T follicular helper cell (primary cell): Measurements from ENCODE around the gene SNTG2.

Source experiments
- DNase-seq: peaks from one replicate; pipeline ENCODE4 v3.0.0-alpha.2; 2020; ENCODE audit warnings: low read depth

Gene SNTG2

DNA sequence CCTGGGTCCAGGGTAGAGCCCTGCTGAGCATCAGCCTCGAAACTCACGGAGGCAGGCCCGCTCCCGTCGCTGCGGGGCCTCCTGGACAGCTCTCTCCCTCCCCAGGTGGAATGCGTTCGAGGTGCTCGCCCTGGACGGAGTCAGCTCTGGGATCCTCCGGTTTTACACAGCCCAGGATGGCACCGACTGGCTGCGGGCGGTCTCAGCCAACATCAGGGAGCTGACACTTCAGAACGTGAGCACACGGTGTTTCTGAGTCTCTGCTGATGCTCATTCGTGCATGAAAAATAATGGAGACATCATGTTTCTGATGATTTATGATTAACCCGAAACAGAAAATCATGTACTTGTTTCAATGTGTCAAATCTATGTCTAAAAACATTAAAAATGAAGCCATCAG lies 287.1 kb downstream of the SNTG2 start:
- DNase-seq: no peak

DNA sequence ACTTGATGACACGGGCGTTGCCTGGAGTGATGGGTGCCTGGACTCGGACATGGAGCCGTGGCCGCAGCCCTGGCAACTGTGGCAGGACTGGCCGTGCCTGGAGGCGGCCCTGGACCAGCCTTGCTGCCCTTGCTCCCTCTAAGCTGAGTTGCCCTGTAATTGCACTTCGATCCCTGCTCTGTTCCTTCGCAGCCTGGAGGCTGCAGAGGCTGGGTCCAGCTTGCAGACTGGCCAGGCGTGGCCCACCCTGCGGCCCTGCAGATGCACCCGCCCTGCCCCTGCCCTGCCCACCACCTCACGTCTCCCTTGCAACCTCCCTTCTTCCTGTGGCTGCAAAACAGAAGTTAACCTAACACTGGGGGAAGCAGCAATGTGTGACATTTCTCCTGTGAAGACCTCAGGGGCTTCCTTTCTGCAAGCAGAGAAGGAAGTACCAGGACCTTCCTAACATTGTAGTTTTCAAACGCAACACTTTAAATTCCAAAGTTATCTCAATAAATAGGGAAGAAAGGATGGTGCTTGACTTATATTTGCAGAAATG lies 288.0 kb downstream of the SNTG2 start:
- DNase-seq: no peak

DNA sequence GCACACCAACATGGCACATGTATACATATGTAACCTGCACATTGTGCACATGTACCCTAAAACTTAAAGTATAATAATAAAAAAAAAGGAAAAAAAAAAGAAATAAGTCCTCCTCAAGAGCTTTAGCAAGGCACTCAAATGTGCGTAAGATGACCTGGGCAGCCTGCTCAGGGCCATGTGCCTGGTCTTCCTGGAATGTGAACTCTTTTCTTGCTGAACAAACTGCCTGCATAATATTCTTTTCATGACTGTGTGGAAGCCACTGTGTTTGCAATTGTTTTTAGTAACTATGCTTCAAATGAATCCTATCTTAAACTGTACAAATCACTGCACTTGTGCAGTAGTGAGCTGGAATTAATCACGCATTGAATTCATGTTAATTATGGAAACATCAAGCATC lies 294.5 kb downstream of the SNTG2 start:
- no peak for DNase-seq

DNA sequence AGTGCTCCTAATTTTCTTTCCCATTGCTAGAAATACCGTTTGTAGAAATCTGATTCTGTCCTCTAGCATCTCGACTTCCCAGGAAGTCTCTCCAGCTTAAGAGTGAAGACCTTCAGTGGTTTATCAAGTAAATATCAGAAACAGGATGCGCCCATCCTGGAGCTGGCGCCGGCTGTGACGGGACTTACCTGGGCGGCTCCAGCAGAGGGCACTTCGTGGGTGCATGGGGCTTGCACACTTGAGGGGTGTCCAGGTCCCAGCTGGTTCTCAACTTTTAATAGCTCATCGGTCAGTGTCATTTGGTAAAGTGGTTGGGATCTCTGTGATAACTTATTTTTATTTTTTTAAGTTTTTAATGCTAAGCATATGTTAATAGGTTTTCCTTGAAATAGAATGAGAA lies 295.6 kb downstream of the SNTG2 start:
- no peak for DNase-seq

DNA sequence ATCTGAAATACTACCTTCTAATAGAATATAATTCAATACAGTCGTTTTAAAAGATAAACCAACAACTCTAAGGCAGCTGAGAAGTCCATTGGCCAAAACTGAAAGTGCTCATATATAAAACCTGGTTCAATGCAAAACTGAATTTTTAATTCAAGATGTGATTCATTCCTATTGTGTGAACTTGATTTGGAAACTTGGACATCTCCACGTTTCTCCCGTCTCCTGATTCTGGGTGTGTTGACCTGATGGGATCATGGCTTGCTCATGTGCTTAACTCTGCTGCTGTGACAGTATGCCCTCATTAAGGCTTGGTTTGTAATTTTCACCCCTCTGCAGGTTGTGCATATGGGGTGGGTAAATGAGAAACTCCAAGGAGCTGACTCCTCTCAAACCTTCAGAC lies 296.3 kb downstream of the SNTG2 start:
- no peak for DNase-seq

DNA sequence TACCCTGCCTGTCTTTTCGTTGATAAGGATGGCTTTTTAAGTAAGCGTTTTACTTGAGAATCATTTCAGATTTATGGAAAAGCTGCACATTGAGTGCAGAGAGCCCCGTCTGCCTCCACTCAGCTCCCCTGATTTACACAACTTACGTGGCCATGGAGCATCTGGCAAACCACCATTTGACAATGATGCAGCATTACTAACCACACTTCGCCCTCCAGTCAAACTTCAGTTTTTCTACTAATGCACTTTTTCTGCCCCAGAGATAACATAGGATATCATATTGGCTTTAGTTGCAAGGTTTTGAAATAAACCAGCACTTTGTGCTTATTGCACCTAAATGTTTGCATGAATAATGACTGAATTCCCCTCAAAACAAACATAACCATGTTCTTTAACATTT lies 297.5 kb downstream of the SNTG2 start:
- no peak for DNase-seq

DNA sequence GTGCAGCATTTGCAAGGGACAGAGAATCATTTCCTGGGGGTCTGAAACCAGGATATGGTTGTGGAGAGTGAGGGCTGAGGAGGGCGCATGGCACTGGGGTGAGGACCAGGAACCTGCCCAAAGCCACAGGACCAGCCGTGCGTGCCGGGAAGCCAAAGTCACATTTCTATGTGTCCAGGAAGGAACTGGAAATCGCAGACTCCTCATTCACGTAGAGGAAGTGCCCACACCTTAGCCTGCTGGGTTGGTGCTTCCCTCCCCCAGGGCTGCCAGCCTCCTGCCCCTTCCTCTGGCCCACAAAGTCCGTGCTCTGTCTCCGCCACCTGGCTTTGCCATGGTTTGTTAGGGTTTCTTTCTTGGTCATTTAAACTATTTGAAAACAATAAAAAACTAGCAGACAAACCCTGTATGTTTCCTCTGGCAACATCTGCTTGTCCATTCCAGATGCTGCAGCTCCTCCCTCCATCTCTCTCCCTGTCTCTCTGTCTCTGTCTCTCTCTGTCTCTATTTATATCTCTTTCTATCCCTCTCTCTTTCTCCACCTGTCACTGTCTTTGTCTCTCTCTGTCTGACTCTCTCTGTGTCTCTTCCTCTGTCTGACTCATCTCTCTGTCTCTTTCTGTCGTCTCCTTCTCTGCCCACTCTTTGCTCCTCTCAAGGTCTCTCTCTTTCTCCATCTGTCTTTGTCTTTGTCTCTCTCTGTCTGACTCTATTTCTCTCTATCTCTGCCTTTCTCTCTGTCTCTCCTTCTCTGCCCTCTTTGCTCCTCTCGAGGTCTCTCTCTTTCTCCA lies 299.4 kb downstream of the SNTG2 start:
- DNase-seq: no peak

DNA sequence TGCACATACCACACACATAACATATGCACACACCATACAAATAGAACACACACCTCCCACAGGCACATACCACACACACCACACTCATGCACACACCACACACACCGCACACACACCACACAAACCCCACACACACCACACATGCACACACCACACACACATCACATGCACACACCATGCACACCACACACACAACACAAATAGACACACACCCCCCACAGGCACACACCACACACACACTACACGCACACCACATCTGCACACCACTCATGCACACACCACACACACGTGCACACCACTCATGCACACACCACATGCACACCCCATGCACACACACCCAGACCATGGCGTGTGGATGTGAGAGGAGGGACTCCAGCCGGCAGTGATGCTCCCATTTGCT lies 300.9 kb downstream of the SNTG2 start:
- DNase-seq: no peak

DNA sequence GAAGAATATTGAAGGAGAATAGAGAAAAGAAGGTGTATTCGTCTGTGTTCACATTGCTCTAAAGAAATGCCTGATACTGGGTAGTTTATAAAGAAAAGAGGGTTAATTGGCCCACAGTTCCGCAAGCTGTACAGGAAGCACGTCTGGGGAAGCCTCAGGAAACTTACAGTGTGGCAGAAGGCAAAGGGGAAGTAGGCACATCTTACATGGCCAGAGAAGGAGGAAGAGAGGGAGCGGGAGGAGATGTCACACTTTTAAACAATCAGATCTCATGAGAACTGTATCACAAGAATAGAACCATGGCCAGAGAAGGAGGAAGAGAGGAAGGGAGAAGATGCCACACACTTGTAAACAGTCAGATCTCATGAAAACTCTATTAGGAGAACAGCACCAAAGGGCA lies 303.0 kb downstream of the SNTG2 start:
- DNase-seq: no peak

DNA sequence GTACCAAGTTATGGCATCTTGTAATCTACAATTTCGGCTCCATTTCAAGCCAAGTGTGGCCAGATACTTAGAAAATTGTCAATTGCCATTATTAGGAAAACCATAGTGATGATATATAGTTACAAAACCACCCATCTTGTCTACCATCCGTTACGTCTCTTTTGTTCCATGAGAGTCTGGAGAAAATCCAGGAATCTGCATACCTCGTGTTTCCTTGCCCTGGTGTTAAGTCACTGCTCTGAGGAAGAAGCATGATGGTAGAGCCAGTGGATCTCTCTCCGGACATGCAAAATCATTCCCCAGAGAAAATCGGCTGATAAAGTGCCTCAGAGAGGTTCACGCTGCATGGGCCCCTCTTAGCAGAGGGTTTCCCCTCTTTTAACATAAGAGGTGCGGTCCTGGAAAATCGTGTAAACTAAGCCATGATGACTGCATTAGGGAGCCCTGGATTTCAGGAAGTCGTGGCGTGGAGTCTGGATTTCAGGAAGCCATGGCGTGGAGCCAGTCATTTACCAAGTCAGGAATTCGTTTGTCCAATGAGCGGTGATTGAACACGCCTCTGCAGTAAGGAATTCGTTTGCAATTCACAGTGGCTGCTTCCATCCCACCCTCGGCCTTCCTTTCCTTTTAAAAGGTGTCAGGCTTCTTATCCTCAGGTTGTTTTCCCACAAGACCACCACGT lies 304.2 kb downstream of the SNTG2 start:
- DNase-seq: no peak

DNA sequence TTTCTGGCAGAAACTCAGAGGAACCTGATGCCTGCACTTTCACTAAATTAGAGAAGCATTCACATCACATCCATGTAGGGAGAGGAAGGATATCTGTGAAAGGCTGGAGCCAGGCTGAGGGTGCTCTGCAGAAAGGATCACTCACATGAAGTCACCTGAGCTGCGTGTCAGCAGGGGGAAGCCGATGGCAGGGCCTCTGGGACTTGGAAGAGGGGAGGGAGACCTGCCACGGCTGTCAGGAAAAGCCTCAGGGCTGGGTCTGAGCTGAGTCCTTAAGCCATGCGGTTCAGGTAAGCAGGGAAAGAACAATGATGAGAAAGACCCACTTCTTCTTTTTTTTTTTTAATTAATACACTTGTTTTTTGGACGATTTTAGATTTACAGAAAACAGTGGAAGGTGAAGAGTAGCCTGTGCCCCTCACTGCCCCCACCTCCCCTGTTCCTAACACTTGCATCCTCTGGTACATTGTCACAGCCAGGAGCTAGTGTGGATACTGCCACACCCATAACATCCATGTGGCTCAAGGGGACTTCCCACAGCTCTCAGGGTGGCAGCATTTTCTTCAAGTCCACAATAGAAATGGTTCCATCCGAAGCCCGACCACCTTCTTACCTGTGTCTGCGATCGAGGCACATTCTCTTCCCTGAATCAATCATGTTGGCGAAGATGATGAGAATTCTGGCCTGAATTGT lies 306.1 kb downstream of the SNTG2 start:
- no peak for DNase-seq

DNA sequence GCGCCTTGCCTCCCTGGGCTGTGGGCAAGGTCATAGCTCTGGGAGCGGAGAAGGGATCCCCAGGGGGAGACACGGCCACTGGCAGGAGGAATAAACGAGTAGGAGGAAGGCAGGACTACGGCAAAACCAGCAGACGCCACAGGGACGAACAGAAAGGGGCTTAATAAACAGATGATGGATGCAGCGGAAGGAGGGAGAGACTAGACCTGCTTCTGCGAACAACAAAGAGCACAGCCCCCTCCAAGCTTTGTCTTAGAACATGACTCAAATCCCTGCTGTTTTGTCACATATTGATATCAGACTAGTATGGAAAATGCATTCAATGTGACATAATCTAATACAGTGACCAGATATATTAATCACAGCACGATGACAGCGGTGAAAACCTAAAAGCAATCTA lies 306.7 kb downstream of the SNTG2 start:
- DNase-seq: no peak

DNA sequence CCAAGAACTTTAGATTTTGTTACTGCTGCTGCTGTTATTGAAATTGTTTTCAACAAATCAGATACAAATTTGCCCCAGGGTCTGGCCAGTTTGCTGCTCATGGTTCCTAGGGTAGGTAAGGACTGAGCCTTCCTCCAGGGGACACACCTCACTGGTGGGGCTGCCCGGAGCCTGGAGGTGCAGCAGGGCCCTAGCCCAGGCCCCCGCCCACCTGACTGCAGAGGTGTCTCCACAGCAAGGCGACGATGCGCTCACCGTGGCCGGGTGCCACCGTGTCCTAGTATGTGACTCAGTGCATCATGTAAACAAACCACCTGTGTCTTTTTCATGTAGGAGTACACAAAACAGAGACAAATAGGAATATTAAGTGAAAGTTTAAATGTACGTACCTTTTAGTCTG lies 309.1 kb downstream of the SNTG2 start:
- DNase-seq: no peak

DNA sequence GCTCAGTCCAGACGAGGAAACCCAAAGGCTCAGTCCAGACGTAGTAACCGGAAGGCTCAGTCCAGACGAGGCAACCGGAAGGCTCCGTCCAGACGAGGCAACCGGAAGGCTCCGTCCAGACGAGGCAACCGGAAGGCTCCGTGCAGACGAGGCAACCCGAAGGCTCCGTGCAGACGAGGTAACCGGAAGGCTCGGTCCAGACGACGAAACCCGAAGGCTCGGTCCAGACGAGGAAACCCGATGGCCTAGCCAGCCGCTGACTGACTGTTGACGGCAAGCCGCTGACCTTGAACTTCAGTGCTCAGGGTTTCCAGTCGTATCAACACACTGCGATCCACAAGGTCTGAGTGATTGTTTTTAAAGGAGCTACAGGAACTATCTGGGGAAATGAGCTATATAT lies 312.0 kb downstream of the SNTG2 start:
- no peak for DNase-seq

DNA sequence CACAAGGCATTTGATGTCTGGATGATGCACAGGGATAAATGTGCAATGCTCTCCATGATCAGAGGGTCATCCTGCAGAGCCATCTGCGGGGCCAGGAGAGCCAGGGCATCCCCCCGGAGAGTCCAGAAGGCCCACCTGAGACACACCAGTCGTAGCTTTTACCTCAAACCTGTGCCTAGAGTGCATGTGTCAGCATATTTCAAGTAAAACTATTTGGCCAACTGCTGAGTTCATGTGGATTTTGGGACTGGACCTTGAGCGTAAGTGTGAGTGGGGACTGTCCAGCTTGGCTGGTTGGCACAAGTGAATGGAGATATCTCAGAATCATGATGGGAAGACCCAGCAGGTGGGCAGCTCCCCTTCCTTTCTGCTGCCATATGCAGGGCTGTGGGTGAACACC lies 314.8 kb downstream of the SNTG2 start:
- DNase-seq: no peak

DNA sequence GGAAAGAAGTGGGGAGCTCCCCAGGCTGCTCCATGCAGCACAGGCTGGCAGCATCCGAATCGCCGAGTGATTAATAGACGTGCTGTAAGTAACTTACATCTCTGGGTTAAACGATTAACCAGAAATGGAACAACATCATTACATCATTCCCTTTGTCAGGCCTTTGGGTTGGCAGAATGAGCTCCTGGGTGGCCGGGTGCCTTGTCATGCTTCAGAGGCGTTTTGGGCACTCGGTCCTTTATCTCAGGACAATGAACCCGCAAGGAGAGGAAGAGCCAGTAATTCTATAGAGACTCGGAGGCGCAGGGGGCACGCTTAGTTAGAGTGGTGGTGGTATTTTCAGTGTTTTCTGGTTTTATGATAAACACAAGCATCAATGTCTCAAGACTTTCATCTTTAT lies 315.7 kb downstream of the SNTG2 start:
- no peak for DNase-seq

DNA sequence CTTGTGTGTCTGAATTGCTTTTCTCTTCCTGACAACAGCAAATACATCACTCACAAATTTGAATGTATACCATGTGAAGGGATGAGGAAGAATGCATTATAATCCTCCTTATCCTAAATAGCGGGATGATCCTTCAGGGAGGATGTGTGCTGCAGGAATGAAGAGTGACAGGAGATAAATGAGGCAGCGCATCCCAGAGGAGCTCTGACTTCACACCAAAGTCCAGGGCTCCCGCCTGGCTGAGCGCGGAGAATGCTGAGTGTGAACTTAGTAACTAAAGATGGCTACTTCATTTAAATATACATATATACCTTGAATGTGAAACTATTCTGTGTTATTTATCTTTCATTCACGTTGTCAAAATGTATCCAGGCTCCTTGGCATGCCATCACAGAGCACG lies 317.4 kb downstream of the SNTG2 start:
- DNase-seq: no peak

DNA sequence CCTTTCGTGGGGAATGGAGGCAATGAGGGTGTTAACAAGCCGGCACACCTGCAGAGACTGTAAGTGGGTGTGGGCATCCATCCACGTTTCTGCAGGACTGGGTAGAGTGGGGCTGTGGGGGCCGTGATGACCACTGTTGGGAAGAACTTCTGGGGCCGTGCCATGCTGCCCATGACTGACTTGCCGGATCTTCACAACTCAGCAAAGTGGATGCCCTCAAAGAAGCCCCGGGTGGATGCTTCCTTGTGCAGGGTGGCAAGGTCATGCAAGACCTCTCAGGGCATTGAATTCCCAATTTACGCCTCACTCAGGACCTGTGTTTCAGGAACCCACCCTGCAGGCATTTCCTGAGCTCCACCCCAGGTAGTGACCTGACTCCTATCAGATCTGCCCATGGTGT lies 319.2 kb downstream of the SNTG2 start:
- no peak for DNase-seq

DNA sequence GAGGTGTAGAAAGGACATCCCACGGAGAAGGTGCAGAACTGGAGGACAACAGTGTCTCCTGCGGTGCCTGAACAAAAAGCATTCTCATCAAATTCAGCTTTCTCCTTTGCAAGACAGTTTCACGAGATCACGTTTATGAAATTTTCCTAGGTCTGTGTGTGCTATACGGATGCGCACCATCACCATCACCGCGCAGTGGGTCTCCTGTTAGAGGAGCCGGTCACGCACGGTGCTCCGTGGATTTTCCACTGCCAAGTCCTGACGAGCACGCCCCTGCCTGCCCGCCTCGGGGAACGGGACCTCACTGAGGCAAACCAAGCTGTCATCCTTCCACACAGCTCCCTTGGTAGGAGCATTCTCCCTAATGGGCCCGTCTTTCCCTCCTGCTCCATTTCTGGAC lies 322.2 kb downstream of the SNTG2 start:
- no peak for DNase-seq

DNA sequence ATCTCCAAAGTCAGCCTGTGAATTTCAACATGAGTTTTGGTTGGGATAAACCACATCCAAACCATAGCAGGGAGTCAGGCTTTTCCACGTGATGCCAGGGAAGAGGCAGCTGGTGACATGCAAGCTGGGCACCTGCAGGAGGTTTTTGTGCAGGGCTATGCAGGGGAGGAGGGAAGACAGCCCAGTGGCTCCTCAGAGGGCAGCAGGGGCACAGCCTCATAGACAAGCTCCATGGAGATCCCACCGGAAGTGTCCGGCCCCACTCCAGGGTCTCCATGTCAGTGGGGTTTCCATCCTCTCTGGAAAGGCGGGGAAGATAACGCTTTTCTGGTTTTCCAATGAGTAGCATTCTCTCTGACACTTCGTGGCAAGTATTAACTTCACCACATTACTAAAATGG lies 327.0 kb downstream of the SNTG2 start:
- no peak for DNase-seq

DNA sequence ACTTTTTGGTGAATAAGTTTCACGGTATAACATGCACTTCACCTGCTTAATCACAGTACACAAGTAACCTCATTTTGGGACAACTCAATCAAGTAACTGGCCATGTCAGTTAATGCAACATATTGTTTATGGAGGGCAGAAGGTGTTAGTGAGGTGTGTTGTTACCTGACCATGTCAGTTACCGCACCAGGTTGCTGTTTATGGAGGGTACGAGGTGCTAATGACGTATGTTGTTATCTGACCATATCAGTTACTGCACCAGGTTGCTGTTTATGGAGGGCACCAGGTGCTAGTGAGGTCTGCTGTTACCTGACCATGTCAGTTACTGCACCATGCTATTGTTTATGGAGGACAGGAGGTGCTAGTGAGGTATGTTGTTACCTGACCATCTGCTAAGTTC lies 327.5 kb downstream of the SNTG2 start:
- no peak for DNase-seq

DNA sequence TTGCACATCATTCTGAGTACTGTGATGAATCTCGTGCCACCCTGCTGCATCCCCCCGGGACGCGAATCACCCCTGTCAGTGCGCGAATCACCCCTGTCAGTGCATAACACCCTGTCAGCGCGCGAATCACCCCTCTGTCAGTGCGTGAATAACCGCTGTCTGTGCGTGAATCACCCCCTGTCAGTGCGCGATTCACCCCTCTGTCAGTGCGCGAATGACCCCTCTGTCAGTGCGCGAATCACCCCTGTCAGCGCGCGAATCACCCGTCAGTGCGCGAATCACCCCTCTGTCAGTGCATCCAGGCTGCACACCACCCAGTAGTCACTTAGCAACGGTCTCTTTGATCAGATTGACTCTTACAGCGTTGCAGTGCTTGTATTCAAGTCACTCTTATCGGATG lies 328.2 kb downstream of the SNTG2 start:
- DNase-seq: no peak

DNA sequence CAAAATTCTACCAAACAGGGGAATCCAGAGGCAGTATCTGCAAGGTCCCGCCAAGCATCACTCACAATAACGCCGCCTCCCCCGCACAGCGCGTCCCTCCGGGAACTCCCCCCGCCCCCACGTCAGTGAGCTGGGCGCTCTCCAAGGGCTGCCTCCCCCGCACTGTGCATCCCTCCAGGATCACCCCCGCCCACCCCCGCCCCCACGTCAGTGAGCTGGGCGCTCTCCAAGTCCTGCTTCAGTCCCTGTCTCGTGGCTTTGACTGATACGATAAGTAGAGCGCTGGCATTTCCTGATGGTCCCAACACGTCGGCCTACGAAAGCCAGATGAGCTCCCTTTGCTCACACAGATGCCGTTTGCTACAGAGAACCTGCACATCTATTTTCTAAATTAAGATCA lies 331.9 kb downstream of the SNTG2 start:
- no peak for DNase-seq
